Loucy (cell line): ENCODE measurements around the gene VEGFD.

ENCODE experiments used
- CTCF ChIP-seq: fragments of 200-600 bp; sonication (generic); conservative IDR thresholded peaks from 2 replicates; pipeline ENCODE4 v1.5.1; 2014; ENCODE audit warnings: mild to moderate bottlenecking, antibody characterized with exemption, low read length
- EZH2phosphoT487 ChIP-seq: fragments of 200-600 bp; IDR thresholded peaks from 2 replicates; pipeline ENCODE4 v1.6.1; 2018; ENCODE audit warnings: antibody characterized with exemption, mild to moderate bottlenecking, moderate library complexity, borderline replicate concordance

DNA sequence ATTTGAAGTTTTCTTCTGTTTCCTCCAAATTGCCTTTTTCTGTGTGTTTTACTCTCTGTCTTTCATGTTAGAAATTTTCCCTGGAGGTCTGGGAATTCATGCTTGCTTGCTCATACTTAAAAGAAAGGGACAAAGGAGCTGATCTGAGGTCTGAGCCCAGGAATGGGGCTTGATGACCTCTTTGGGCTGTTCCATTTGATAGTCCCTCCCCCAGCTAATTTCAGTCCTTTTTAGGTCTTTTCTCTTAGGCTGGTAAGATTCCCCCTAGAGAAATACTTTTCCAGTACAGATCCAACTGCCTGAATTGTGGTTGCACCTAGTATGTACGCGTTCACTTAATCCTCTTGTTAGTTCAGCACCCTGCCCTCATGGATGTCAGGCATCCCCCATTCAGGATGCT lies 43.3 kb downstream of the VEGFD start:
- TF ChIP-seq CTCF = no peak
- no peak for TF ChIP-seq EZH2phosphoT487
